Right lung (tissue), 5 donors: ENCODE data around the gene C1orf122. TPM values are rescaled to one million over a fixed set of nuclear protein-coding genes. Genes with fewer than 3 reads are reported as not detected.

Source experiments
- DNase-seq, 2 donors: peaks; one replicate each; pipeline ENCODE4 v3.0.0-alpha.2; 2013
- polyA plus RNA-seq, 5 donors: library from polyadenylated mRNA; unstranded; fragments of 120-200 nt; gene quantifications; one replicate each; pipeline versions ENCODE4 v1.2.1 to v1.2.3, GENCODE V29; 2013; ENCODE audit warnings: inconsistent platforms in 1 of 5, low replicate concordance in 1 of 5; ENCODE audit not compliant: insufficient read length in 5 of 5, insufficient read depth in 1 of 5

C1orf122 gene
- polyA plus RNA-seq, 5 donors = 15.3 to 52.3 (median 25.1) TPM

DNA sequence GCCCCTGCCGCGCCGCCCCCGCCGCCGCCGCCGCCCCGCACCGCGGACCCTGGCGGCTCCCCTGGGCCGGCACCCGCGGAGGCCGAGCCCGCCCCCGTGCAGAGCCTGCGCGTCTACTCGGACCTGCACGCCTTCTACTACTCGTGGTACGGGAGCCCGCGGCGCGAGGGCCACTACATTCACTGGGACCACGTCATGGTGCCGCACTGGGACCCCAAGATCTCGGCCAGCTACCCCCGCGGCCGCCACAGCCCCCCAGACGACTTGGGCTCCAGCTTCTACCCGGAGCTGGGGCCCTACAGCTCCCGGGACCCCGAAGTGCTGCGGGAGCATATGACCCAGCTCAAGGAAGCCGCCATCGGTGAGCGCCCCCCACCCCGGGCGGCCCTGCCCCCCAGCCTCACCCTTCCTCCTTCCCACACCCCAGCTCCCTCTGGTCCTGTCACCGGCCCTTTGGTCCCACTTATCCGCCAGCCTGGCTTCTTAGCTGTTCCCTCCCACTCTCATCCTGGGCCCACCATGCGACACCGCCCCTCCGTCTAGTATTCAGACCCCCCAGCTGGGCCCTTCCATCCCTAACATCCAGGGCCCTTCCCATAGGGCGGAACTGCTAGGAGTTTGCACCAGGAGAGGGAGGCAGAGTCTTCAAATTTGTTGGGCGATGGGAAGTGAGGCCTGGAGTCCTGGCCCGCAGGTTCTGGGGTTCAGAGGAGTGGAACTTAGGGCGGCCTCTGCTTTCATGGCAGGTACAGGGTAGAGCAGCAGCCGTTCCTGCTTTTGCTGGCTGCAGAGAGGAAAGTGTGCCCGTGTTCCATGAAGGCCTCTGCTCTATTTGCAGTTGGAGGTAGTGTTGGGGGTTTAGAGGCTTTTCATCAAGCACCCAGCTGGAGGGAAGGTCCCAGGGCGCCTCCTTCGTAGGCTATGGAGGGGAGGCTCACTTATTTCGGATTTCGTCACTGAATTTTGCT, 12.9 kb upstream of the C1orf122 start:
- no peak for DNase-seq

DNA sequence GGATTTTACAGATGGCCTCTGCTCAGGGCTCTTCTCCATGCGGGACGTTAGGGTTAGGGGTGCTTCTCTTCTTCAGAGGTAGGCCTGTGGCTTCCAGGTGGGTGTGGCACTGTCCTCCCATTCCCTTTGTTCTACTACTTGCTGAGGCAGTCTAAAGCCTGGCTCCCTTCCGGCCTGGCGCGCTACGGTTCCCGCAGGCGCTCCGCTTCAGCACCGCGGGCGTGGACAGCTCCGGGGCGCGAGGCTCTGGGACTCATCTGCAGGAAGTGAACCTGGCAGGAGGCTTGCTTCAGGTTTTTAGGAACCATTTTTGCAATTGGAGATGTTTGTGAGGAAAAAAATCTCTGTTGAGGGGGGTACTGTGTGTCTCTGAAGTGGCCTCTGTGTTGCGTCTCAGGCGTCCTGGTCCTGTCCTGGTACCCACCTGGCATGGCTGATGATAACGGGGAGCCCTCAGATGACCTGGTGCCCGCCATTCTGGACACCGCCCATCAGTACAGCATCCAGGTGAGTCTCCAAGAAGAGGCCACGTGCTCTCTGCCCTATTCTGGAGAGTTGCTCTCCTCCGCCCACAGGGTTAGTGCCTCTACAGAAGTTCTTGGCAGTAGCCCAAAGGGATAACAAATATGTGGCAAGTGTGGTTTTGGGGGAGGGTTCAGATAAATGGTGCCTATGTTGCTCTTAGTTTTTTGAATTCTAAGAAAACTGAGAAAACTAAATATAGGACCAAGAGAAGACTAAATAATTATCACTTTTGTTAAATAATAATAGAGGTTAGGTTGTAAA, 12.1 kb upstream of the C1orf122 start:
- DNase-seq = peak; percentile 39 to 54

DNA sequence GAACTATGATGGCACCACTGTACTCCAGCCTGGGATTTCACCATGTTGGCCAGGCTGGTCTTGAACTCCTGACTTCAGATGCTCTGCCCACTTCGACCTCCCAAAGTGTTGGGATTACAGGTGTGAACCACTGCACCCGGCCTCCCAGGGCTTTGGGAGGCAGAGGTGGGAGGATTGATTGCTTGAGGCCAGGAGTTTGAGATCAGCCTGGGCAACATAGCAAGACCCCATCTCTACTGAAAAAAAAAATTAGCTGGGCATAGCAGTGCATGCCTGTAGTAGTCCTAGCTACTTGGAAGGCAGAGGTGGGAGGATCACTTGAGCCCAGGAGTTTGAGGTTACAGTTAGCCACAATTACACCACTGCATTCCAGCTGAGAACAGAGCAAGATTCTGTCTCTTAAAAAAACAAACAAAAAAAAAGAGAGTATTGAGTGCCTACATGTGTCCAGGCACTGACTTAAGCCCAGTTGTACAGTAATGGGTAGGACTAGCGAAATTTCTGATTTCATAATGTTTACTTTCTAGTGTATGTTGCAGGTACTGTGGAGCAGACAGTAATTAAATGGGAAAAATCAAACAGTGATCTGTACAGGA, 9.7 kb upstream of the C1orf122 start:
- no peak for DNase-seq

- no peak for DNase-seq
Observed at GRCh38 chr1:37802439-37802838, 5.2 kb upstream of the C1orf122 start.

DNA sequence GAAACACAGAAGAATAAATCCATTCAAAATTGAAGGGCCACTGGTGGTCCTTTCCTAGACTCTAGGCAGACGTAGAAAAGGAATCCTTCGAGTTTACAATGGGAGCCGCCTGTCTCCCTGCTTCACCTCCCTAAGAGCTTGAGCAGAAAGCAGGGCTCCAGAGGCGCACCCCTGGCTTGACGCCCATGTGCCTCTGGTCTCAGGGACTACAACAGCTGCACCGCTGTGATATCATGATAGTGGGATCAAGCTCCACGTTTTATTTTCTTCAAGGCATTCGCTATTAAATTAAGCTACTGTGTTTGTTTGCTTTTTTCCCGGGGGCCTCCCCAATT, 403 bp upstream of the C1orf122 start:
- no peak for DNase-seq

GRCh38 chr1:37808369-37809319, 1.1 kb downstream of the C1orf122 start:
- no peak for DNase-seq

GRCh38 chr1:37809942-37810341, 2.4 kb downstream of the C1orf122 start:
- no peak for DNase-seq

- DNase-seq = peak; percentile 44 to 55
Observed at GRCh38 chr1:37811027-37811655, 3.6 kb downstream of the C1orf122 start.

GRCh38 chr1:37813529-37814145, 6.0 kb downstream of the C1orf122 start:
- DNase-seq = no peak

DNA sequence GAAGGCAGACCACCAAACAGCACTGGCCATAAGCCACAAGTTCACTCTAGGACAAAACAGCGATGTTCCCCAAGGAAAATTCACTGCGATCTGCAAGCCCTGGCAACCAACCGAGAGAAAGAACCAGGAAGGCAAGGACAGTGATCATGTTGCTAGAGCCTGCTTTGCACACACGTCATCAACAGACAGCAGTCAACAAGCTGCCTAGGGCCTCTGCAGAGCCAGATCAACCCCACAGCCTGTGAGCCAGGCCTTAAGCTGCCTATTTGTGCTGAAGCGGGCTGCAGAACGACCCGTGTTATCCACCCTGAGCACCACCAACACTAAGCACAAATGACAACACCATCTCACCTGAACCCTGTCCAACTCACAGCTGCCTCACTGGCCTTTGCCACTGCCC, 6.7 kb downstream of the C1orf122 start:
- DNase-seq = no peak

GRCh38 chr1:37817481-37817880, 9.9 kb downstream of the C1orf122 start:
- DNase-seq = no peak

- DNase-seq = no peak
Observed at GRCh38 chr1:37821481-37821880, 13.9 kb downstream of the C1orf122 start.

DNA sequence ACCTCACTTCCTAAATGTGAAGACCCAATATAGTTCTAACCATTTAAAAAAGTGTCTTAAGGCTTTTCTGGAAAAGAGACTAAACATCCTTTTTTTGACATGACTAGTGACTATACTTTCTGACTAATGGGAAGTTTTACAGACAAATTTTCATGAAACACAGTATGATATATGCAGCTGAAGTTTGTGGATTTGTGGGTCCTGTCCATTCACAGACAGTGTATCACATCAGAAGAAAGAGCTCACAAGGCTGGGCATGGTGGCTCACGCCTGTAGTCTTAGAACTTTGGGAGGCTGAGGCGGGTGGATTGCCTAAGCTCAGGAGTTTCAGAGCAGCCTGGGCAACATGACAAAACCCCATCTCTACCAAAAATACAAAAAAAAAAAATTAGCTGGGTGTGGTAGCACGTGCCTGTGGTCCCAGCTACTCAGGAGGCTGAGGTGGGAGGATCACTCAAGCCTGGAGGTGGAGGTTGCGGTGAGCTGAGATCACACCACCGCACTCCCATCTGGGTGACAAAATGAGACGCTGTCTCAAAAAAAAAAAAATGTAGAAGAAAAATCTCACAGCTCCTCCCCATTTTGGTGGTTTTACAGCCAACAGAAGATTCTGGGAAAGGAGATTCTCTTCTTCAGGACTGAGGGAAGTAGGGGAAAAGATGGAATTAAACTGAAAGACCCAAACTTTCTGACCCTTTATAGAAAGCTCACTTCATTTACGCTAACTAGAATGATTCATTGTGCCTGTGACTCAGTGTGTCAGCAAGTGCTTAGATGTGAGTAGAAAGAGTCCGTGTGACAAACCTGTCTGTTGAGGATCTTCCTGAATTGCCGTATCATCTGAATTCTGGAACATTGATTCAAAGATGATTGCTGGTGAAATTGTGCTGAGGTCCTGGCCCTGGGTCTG, 15.6 kb downstream of the C1orf122 start:
- no peak for DNase-seq

GRCh38 chr1:37824001-37824400, 16.4 kb downstream of the C1orf122 start:
- DNase-seq = no peak

DNA sequence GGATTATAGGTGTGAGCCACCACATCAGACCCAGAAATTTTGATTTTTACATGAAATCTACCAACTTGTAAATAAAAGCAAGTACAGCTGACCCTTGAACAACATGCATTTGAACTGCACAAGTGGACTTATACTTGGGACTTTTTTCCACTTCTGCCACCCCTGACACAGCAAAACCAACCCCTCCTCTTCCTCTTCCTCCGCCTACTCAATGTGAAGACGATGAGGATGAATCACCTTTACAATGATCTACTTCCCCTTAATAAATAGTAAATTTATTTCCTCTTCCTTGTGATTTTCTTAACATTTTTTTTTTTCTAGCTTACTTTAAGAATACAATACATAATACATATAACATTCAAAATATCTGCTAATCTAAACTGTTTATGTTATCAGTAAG, 17.9 kb downstream of the C1orf122 start:
- no peak for DNase-seq

DNA sequence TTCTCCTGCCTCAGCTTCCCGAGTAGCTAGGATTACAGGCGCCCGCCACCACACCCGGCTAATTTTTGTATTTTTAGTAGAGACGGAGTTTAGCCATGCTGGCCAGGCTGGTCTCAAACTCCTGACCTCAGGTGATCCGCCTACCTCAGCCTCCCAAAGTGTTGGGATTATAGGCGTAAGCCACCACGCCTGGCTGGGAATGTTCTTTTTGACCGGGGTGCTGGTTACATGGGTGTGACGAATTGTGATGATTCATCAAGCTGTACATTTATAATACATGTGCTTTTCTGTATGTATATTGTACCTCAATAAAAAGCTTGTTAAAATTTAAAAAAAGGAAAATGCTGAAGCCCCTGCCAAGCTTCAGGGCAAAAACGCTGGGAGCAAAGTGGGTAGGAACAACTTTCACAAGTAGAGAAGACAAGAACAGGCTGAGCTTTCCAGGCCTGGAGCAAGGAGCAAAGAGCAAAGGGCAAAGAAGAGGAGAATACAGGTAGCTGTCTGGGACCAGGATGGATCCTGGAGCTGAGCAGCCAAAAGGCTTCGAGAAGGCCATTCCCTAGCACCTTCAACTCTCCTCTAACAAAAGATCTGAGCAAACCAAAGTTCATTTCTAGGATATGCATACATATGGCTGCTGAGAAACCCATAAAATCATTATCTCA, 21.0 kb downstream of the C1orf122 start:
- no peak for DNase-seq

DNA sequence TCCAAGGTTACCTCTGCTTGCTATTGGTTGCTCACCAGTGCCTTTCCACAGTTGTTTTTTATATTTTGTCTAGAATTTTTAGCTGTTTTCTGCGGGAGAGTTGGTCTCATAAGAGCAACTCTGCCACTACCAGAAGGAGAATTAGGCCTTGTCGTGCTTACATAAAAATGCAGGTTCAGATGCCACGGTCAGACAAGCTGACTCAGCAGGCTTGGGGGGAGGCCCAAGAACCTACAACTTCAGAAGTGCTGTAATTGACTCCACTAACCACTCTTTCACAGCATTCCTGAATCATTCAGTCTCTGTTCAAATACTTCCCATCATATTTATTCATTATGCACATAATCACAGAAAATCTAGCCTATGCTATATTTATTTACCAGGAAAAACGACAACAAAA, 23.5 kb downstream of the C1orf122 start:
- no peak for DNase-seq

DNA sequence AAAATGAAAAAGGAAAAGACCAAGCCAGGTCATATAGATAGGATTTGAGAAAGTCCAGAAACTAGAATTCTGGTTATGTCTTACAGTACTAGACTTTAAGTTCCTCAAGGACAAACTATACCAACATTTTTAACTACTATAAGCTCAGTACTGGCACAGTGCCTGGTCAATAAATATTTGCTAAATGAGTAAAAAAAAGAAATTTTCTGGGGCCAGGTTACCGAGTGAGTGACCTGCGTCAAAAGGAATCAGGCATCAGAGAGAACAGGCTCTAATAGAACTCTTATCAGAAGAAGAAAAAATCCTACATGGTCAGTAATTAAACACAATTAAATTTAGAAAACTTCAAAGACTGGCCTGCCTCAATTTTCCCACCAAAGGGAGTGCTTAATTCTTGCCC, 24.2 kb downstream of the C1orf122 start:
- no peak for DNase-seq

GRCh38 chr1:37836788-37837187, 29.2 kb downstream of the C1orf122 start:
- DNase-seq = no peak
